Keratinocyte (primary cell): ENCODE results near the gene SPIRE1. TPM values are rescaled to one million over a fixed set of nuclear protein-coding genes. Genes with fewer than 3 reads are reported as not detected.

Experiments
- DNase-seq: peaks from one replicate; pipeline ENCODE4 v3.0.0-alpha.2; 2011; ENCODE audit warnings: low read depth, missing footprints, low spot score
- FAIRE-seq: peaks from 2 replicates; lab custom pipeline; 2011; peaks lifted over from hg19 to GRCh38; lab: Jason Lieb, UNC
- H2AFZ ChIP-seq: 2 replicates; pipeline ENCODE4 v1.6.0; 2012; ENCODE audit warnings: low read length, control low read depth, inconsistent platforms; ENCODE audit not compliant: control insufficient read depth
- H3K27ac ChIP-seq: 2 replicates; pipeline ENCODE4 v1.5.1; 2011; ENCODE audit warnings: low read length; ENCODE audit not compliant: control insufficient read depth, insufficient read depth
- H3K27me3 ChIP-seq: 3 replicates; pipeline ENCODE4 v1.6.0; 2011; ENCODE audit warnings: low read length; ENCODE audit not compliant: control insufficient read depth, insufficient read depth; ENCODE audit errors: extremely low read depth
- H3K36me3 ChIP-seq, 2 experiments: 2 replicates in 1 of 2; 3 replicates in 1 of 2; pipeline ENCODE4 v1.5.1; 2011; ENCODE audit warnings: low read length in 2 of 2, mild to moderate bottlenecking in 1 of 2; ENCODE audit not compliant: control insufficient read depth in 2 of 2, insufficient read depth in 2 of 2; ENCODE audit errors: extremely low read depth in 1 of 2
- H3K4me1 ChIP-seq: 3 replicates; pipeline ENCODE4 v1.5.1; 2011; ENCODE audit warnings: low read length; ENCODE audit not compliant: control insufficient read depth, insufficient read depth; ENCODE audit errors: extremely low read depth
- H3K4me2 ChIP-seq: 3 replicates; pipeline ENCODE4 v1.6.0; 2011; ENCODE audit warnings: low read depth, low read length; ENCODE audit not compliant: control insufficient read depth, insufficient read depth; ENCODE audit errors: extremely low read depth
- H3K4me3 ChIP-seq, 3 experiments: fragments of 200-600 bp in 1 of 3; sonication (generic) in 1 of 3; 2 replicates in 2 of 3; 3 replicates in 1 of 3; pipeline ENCODE4 v1.5.1; 2011 to 2016; ENCODE audit warnings: low read length in 3 of 3, mild to moderate bottlenecking in 3 of 3, control low read depth in 2 of 3, inconsistent platforms in 1 of 3, low read depth in 1 of 3, mixed read lengths in 1 of 3, mixed run types in 1 of 3, moderate library complexity in 1 of 3; ENCODE audit not compliant: control insufficient read depth in 2 of 3, insufficient read depth in 2 of 3; ENCODE audit errors: extremely low read depth in 1 of 3
- H3K79me2 ChIP-seq: 2 replicates; pipeline ENCODE4 v1.6.0; 2012; ENCODE audit warnings: low read length; ENCODE audit not compliant: control insufficient read depth, insufficient read depth
- H3K9ac ChIP-seq: 3 replicates; pipeline ENCODE4 v1.6.0; 2011; ENCODE audit warnings: low read length; ENCODE audit not compliant: control insufficient read depth, insufficient read depth; ENCODE audit errors: extremely low read depth
- H3K9me1 ChIP-seq: 3 replicates; pipeline ENCODE4 v1.6.0; 2011; ENCODE audit warnings: low read length; ENCODE audit not compliant: control insufficient read depth, insufficient read depth; ENCODE audit errors: extremely low read depth
- H3K9me3 ChIP-seq: 2 replicates; pipeline ENCODE4 v1.5.1; 2012; ENCODE audit warnings: low read depth, low read length; ENCODE audit not compliant: control insufficient read depth
- H4K20me1 ChIP-seq: 3 replicates; pipeline ENCODE4 v1.6.0; 2011; ENCODE audit warnings: low read length; ENCODE audit not compliant: control insufficient read depth, insufficient read depth; ENCODE audit errors: extremely low read depth
- CTCF ChIP-seq, 3 experiments: IDR thresholded peaks in 1 of 3; conservative IDR thresholded peaks in 1 of 3; optimal IDR thresholded peaks in 1 of 3; 2 replicates in 2 of 3; 3 replicates in 1 of 3; pipeline versions ENCODE3 to v1.5.1; 2011; ENCODE audit warnings: low read length in 3 of 3, mild to moderate bottlenecking in 3 of 3, moderate library complexity in 2 of 3, control low read depth in 1 of 3, inconsistent platforms in 1 of 3; ENCODE audit not compliant: insufficient read depth in 2 of 3; ENCODE audit errors: extremely low read depth in 1 of 3
- EZH2 ChIP-seq: IDR thresholded peaks from one replicate; pipeline ENCODE4 v1.6.1; 2012; ENCODE audit warnings: inconsistent platforms, mild to moderate bottlenecking, low read length, moderate library complexity
- dilution Hi-C: fragments of 300-500 bp; cut with MboI; formaldehyde crosslinking; loops from one replicate; pipeline ENCODE4 v1.7.0; 2020; ENCODE audit warnings: low sequenced_read_pairs; ENCODE audit not compliant: extremely low pct_ligation_motif_present
- polyA plus RNA-seq, 5 experiments: library from polyadenylated mRNA; depleted of rRNA in 3 of 5; stranded (reverse) in 3 of 5; stranded (forward) in 1 of 5; unstranded in 1 of 5; fragments of >200 nt; gene quantifications; 1 replicate in 1 of 5; 2 replicates in 3 of 5; 3 replicates in 1 of 5; pipeline versions ENCODE4 v1.2.1 to v1.2.3, GENCODE V29; 2011 to 2012; ENCODE audit warnings: missing spikeins in 2 of 5, low read depth in 1 of 5, low replicate concordance in 1 of 5

SPIRE1 gene
- polyA plus RNA-seq, 1 donor (not counting 4 experiments of a cell fraction or from before 2014, with no cell fraction given), result 20.6 TPM

GRCh38 chr18:12679183-12679786 lies 21.4 kb upstream of the SPIRE1 start:
- no peak overlapping the region for H3K4me3 ChIP-seq
- no peak overlapping the region for H3K27ac ChIP-seq
- H3K9me1 ChIP-seq, result no peaks in the 10 kb centered on the region
- no peak overlapping the region for H3K4me2 ChIP-seq
- no peaks in the 10 kb centered on the region for H4K20me1 ChIP-seq
- no peak for FAIRE-seq
- no peak overlapping the region for H3K9ac ChIP-seq
- no peaks in the 10 kb centered on the region for H3K9me3 ChIP-seq
- dilution Hi-C loops, result no loop called here
- peaks cover 0 to 8% of the 10 kb centered on the region in 2 experiments for H3K36me3 ChIP-seq
- H3K27me3 ChIP-seq, result no peaks in the 10 kb centered on the region
- TF ChIP-seq CTCF (optimal IDR thresholded peaks at IDR 0.05 in 1 of 3, IDR thresholded peaks at IDR 0.05 in 1 of 3, conservative IDR thresholded peaks at IDR 0.05 in 1 of 3; ENCODE audit: extremely low read depth in 1 of 3, insufficient read depth in 2 of 3, low read length in 3 of 3), result no peak
- no peak for TF ChIP-seq EZH2
- DNase-seq, result no peak
- peak overlapping the region; percentile 10 for H2AFZ ChIP-seq
- no peaks in the 10 kb centered on the region for H3K4me1 ChIP-seq
- no peaks in the 10 kb centered on the region for H3K79me2 ChIP-seq

GRCh38 chr18:12668041-12668440 lies 10.1 kb upstream of the SPIRE1 start:
- no peaks in the 10 kb centered on the region for H3K9me1 ChIP-seq
- no peaks in the 10 kb centered on the region for H3K27me3 ChIP-seq
- no peak overlapping the region for H3K4me3 ChIP-seq
- H3K4me2 ChIP-seq, result no peak overlapping the region
- H4K20me1 ChIP-seq, result no peaks in the 10 kb centered on the region
- no peaks in the 10 kb centered on the region for H3K79me2 ChIP-seq
- H2AFZ ChIP-seq, result no peak overlapping the region
- no peaks in the 10 kb centered on the region for H3K36me3 ChIP-seq
- no peak overlapping the region for H3K9ac ChIP-seq
- H3K27ac ChIP-seq, result no peak overlapping the region
- no peaks in the 10 kb centered on the region for H3K9me3 ChIP-seq
- FAIRE-seq, result no peak
- H3K4me1 ChIP-seq, result no peaks in the 10 kb centered on the region
- dilution Hi-C loops, result no loop called here
- DNase-seq, result no peak
- no peak for TF ChIP-seq EZH2
- TF ChIP-seq CTCF (optimal IDR thresholded peaks at IDR 0.05 in 1 of 3, IDR thresholded peaks at IDR 0.05 in 1 of 3, conservative IDR thresholded peaks at IDR 0.05 in 1 of 3; ENCODE audit: extremely low read depth in 1 of 3, insufficient read depth in 2 of 3, low read length in 3 of 3), result no peak
